Calu3 (cell line): Measurements from ENCODE around the gene PKN2. TPM values are rescaled to one million over a fixed set of nuclear protein-coding genes. Genes with fewer than 3 reads are reported as not detected.
A peak's percentile ranks its signal among the peaks of the same experiment; 100 is the strongest.
"Not testable (repeated sequence)": the region's sequence is repeated elsewhere in the genome, so short reads cannot be mapped to it uniquely, and the experiment has no call there.

ENCODE experiments used
- BruUV-seq: library from RNA; stranded (reverse); fragments of 400-500 nt; replicated peaks from 2 replicates; lab custom pipeline; 2021; lab: Mats Ljungman, UMichigan
- CTCF ChIA-PET: fragments of 300-600 bp; sonication (Branson Sonifier 250); formaldehyde crosslinking; loops from one replicate; lab custom pipeline; 2022; ENCODE audit warnings: antibody characterized with exemption; lab: Charles Lee
- DNase-seq: peaks from one replicate; pipeline ENCODE4 v3.0.0; 2022
- H3K27ac Mint-ChIP-seq: one replicate; pipeline ENCODE4 v1.8.0; 2022; ENCODE audit warnings: mixed read lengths; ENCODE audit not compliant: unreplicated experiment
- H3K27me3 Mint-ChIP-seq: one replicate; pipeline ENCODE4 v1.8.0; 2022; ENCODE audit warnings: mixed read lengths; ENCODE audit not compliant: unreplicated experiment
- H3K36me3 Mint-ChIP-seq: one replicate; pipeline ENCODE4 v1.8.0; 2022; ENCODE audit warnings: mild to moderate bottlenecking, moderate library complexity, mixed read lengths; ENCODE audit not compliant: insufficient read depth, unreplicated experiment
- H3K4me1 Mint-ChIP-seq: one replicate; pipeline ENCODE4 v1.8.0; 2022; ENCODE audit warnings: mild to moderate bottlenecking, low read depth, mixed read lengths; ENCODE audit not compliant: unreplicated experiment
- H3K4me3 Mint-ChIP-seq: one replicate; pipeline ENCODE4 v1.8.0; 2022; ENCODE audit warnings: mild to moderate bottlenecking, low read depth, moderate library complexity, mixed read lengths; ENCODE audit not compliant: unreplicated experiment
- H3K9me3 Mint-ChIP-seq: one replicate; pipeline ENCODE4 v1.8.0; 2022; ENCODE audit warnings: low read depth, mixed read lengths; ENCODE audit not compliant: unreplicated experiment
- CTCF ChIP-seq: fragments of 200-600 bp; IDR thresholded peaks from one replicate; pipeline ENCODE4 v1.8.0; 2022; ENCODE audit warnings: antibody characterized with exemption; ENCODE audit not compliant: unreplicated experiment
- intact Hi-C: fragments of 100-400 bp; cut with micrococcal nuclease; formaldehyde crosslinking; loops from one replicate; pipeline ENCODE4 v1.10.0; 2022; ENCODE audit not compliant: unreplicated experiment
- total RNA-seq: library from RNA; stranded (reverse); gene quantifications from 2 replicates; pipeline ENCODE4 v1.2.3, GENCODE V29; 2022

Gene PKN2
- total RNA-seq, 1 experiment from 2014 or later = 82.8 TPM

- TF ChIP-seq CTCF = no peak
- no TSS peak for BruUV-seq
- peaks cover 13% of the 10 kb centered on the region for H3K36me3 Mint-ChIP-seq
- DNase-seq = no peak
- H3K4me1 Mint-ChIP-seq = peaks cover 22% of the 10 kb centered on the region
- CTCF ChIA-PET = no interaction called here
- H3K27ac Mint-ChIP-seq = peak overlapping the region; percentile 56
- no peaks in the 10 kb centered on the region for H3K9me3 Mint-ChIP-seq
- H3K4me3 Mint-ChIP-seq = no peak overlapping the region
- intact Hi-C loops = no loop called here
- H3K27me3 Mint-ChIP-seq = no peaks in the 10 kb centered on the region
Measured at GRCh38 chr1:88708011-88708410, 23.9 kb downstream of the PKN2 start.

GRCh38 chr1:88712907-88713306 lies 28.8 kb downstream of the PKN2 start:
- H3K27ac Mint-ChIP-seq, BruUV-seq, intact Hi-C loops, CTCF ChIA-PET, H3K27me3 Mint-ChIP-seq, H3K9me3 Mint-ChIP-seq, DNase-seq, H3K4me3 Mint-ChIP-seq, H3K36me3 Mint-ChIP-seq: not testable (repeated sequence)
- H3K4me1 Mint-ChIP-seq = peaks cover 30% of the 10 kb centered on the region

- H3K9me3 Mint-ChIP-seq, intact Hi-C loops, H3K4me3 Mint-ChIP-seq, DNase-seq, CTCF ChIA-PET, H3K36me3 Mint-ChIP-seq, H3K27ac Mint-ChIP-seq, H3K27me3 Mint-ChIP-seq, BruUV-seq: not testable (repeated sequence)
- peaks cover 17% of the 10 kb centered on the region for H3K4me1 Mint-ChIP-seq
Measured at GRCh38 chr1:88716571-88716970, 32.5 kb downstream of the PKN2 start.

- CTCF ChIA-PET = no interaction called here
- BruUV-seq = no TSS peak
Measured at GRCh38 chr1:88722492-88722891, 38.4 kb downstream of the PKN2 start.

GRCh38 chr1:88726697-88727096 lies 42.6 kb downstream of the PKN2 start:
- Mint-ChIP-seq H3K4me3 (no peak overlapping the region), H3K27ac (no peak overlapping the region), H3K27me3 (no peaks in the 10 kb centered on the region), H3K9me3 (no peaks in the 10 kb centered on the region), H3K36me3 (peaks cover 4% of the 10 kb centered on the region), H3K4me1 (peaks cover 42% of the 10 kb centered on the region)
- BruUV-seq = no TSS peak
- CTCF ChIA-PET = no interaction called here
- no peak for DNase-seq
- intact Hi-C loops = no loop called here
- TF ChIP-seq CTCF = no peak

More at GRCh38 chr1:88722492-88722891, 38.4 kb downstream of the PKN2 start:
- no peaks in the 10 kb centered on the region for H3K9me3 Mint-ChIP-seq
- TF ChIP-seq CTCF = no peak
- H3K27me3 Mint-ChIP-seq = no peaks in the 10 kb centered on the region
- H3K4me1 Mint-ChIP-seq = peaks cover 18% of the 10 kb centered on the region
- peaks cover under 1% of the 10 kb centered on the region for H3K36me3 Mint-ChIP-seq
- intact Hi-C loops = no loop called here
- no peak overlapping the region for H3K4me3 Mint-ChIP-seq
- no peak overlapping the region for H3K27ac Mint-ChIP-seq
- DNase-seq = no peak
